ENCODE measurements around the gene LPIN1. TPM values are rescaled to one million over a fixed set of nuclear protein-coding genes. Genes with fewer than 3 reads are reported as not detected.

The LPIN1 gene
- total RNA-seq, 1 experiment from 2014 or later: 4.4 TPM

DNA sequence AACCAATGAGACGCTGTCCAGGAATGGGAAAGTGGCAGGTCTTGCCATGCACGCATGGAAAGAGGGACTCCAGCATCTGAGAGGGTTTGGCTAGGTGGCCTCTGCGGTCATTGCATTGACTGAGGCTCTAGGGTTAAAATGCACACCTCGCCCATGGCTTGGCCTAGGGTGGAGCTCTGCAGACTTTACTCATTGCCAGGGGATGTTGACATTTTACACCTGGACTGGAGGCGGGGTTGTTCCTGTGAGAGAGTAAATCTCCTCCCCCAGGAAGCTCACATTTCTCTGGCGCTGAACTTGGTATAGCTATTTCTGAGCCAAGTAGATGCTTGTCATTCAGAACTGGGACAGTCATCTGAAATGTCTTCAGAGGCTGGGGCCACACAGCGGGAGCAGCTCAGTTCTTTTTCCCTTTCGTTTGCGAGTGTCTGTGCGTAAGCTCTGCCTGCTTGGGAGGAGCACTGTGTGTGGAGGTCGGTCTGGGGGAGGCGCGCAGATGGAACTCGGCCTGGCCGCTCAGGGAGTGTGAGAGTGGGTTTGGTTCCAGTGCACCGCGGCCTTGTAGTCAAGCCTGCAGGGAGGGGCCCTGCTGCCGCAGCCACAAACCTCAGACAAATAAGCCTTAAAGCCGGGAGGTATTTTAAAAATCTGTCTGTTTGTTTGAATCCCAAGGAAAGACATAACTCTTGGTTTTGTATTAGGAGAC, 76.5 kb downstream of the LPIN1 start:
- Histone ChIP-seq H3K4ac (ENCODE audit: low read depth, low read length) (no peak overlapping the region), H3T11ph (ENCODE audit: low read length) (no peak overlapping the region), H3K23me2 (ENCODE audit: insufficient read length, low read depth, low read length, poor library complexity, severe bottlenecking) (no peaks in the 10 kb centered on the region), H4K8ac (replicated peaks; ENCODE audit: insufficient read length, low read depth, low read length) (no peak overlapping the region), H2AK5ac (ENCODE audit: insufficient read length, low read length) (no peak overlapping the region), H2AFZ (ENCODE audit: low read length) (no peak overlapping the region), H3K27me3 (ENCODE audit: insufficient read depth, low read length) (no peaks in the 10 kb centered on the region), H2BK5ac (ENCODE audit: insufficient read length, low read length) (no peak overlapping the region), H3K9me3 (ENCODE audit: control insufficient read depth, low read depth, low read length) (no peaks in the 10 kb centered on the region), H3K27ac (ENCODE audit: insufficient read length, low read depth, low read length) (no peak overlapping the region), H4K20me1 (ENCODE audit: control insufficient read depth, insufficient read depth, insufficient read length) (no peaks in the 10 kb centered on the region), H3K79me2 (ENCODE audit: insufficient read depth, low read length) (no peaks in the 10 kb centered on the region), H2BK12ac (ENCODE audit: insufficient read length, low read depth, low read length) (no peak overlapping the region), H3K4me1 (ENCODE audit: insufficient read depth, low read length) (no peaks in the 10 kb centered on the region), H3K4me2 (ENCODE audit: insufficient read depth, insufficient read length, low read length) (no peak overlapping the region), H3K14ac (ENCODE audit: insufficient read depth, low read length) (no peak overlapping the region), H3K79me1 (ENCODE audit: insufficient read depth, low read depth, low read length, poor library complexity, severe bottlenecking) (no peaks in the 10 kb centered on the region), H2BK20ac (ENCODE audit: low read depth, low read length, poor library complexity, severe bottlenecking) (no peak overlapping the region), H3K18ac (ENCODE audit: insufficient read length, low read depth, low read length) (no peak overlapping the region), H2BK120ac (ENCODE audit: low read depth, low read length, poor library complexity, severe bottlenecking) (no peak overlapping the region), H3K23ac (ENCODE audit: insufficient read length, low read depth, low read length) (no peak overlapping the region), H3K56ac (ENCODE audit: insufficient read length, low read depth, low read length) (no peak overlapping the region), H2BK15ac (ENCODE audit: low read depth, low read length) (no peak overlapping the region), H4K5ac (ENCODE audit: insufficient read length, low read depth, low read length) (no peak overlapping the region), H4K91ac (ENCODE audit: insufficient read length, low read depth, low read length) (no peak overlapping the region), H3K9ac (ENCODE audit: extremely low read depth, insufficient read length, low read length) (no peak overlapping the region)
- H3K4me1 Mint-ChIP-seq: peaks cover 7 to 9% of the 10 kb centered on the region in 2 experiments
- no peak for DNase-seq
- H3K27me3 Mint-ChIP-seq (ENCODE audit: low read depth): no peaks in the 10 kb centered on the region
- WGBS (ENCODE audit: extremely low coverage, insufficient read length, low lambda C conversion rate): no CpG with 5 or more reads among the region's 19 CpGs
- no peak overlapping the region for H3K4me3 Mint-ChIP-seq
- TF ChIP-seq, protein P1, sequence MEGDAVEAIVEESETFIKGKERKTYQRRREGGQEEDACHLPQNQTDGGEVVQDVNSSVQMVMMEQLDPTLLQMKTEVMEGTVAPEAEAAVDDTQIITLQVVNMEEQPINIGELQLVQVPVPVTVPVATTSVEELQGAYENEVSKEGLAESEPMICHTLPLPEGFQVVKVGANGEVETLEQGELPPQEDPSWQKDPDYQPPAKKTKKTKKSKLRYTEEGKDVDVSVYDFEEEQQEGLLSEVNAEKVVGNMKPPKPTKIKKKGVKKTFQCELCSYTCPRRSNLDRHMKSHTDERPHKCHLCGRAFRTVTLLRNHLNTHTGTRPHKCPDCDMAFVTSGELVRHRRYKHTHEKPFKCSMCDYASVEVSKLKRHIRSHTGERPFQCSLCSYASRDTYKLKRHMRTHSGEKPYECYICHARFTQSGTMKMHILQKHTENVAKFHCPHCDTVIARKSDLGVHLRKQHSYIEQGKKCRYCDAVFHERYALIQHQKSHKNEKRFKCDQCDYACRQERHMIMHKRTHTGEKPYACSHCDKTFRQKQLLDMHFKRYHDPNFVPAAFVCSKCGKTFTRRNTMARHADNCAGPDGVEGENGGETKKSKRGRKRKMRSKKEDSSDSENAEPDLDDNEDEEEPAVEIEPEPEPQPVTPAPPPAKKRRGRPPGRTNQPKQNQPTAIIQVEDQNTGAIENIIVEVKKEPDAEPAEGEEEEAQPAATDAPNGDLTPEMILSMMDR (conservative IDR thresholded peaks at IDR 0.05): no peak
- peaks cover 0 to 9% (median 1%) of the 10 kb centered on the region in 3 experiments; a peak in 6 of 7 replicates for H3K36me3 Mint-ChIP-seq (ENCODE audit: insufficient read depth in 1 of 3, low read depth in 3 of 3)
- peak overlapping the region in 1 of 3 experiments; percentile 46; a peak in 1 of 7 replicates for H3K27ac Mint-ChIP-seq
- H3K9me3 Mint-ChIP-seq: no peaks in the 10 kb centered on the region; a peak in 2 of 5 replicates

All from H9 (cell line).